A673 (cell line): ENCODE measurements around the gene SNTG2. TPM values are rescaled to one million over a fixed set of nuclear protein-coding genes. Genes with fewer than 3 reads are reported as not detected.

Experiments
- BruUV-seq: library from RNA; stranded (reverse); fragments of 400-500 nt; replicated peaks from 2 replicates; lab custom pipeline; 2021; lab: Mats Ljungman, UMichigan
- CTCF ChIA-PET: fragments of 300-600 bp; sonication (Branson Sonifier 250); formaldehyde crosslinking; loops from one replicate; lab custom pipeline; 2022; ENCODE audit warnings: antibody characterized with exemption; lab: Charles Lee
- POLR2A ChIA-PET: fragments of 300-600 bp; sonication (Branson Sonifier 250); formaldehyde crosslinking; loops from one replicate; lab custom pipeline; 2022; ENCODE audit warnings: antibody characterized with exemption; ENCODE audit not compliant: low non-redundant PET; lab: Charles Lee
- DNase-seq: peaks from one replicate; pipeline ENCODE4 v3.0.0-alpha.2; 2015; ENCODE audit warnings: low spot score
- H3K27ac ChIP-seq: fragments of 200-600 bp; sonication (generic); 2 replicates; pipeline ENCODE4 v1.5.1; 2016; ENCODE audit warnings: mixed run types, low read depth, mild to moderate bottlenecking, mixed read lengths, antibody characterized with exemption, low read length; ENCODE audit not compliant: poor library complexity, severe bottlenecking
- H3K27me3 ChIP-seq: fragments of 200-600 bp; sonication (generic); replicated peaks from 2 replicates; pipeline ENCODE4 v1.6.1; 2017; ENCODE audit warnings: mixed run types, low read depth, mild to moderate bottlenecking, mixed read lengths, antibody characterized with exemption, low read length; ENCODE audit not compliant: insufficient read depth, poor library complexity
- H3K36me3 ChIP-seq: fragments of 200-600 bp; sonication (generic); 2 replicates; pipeline ENCODE4 v1.6.1; 2016; ENCODE audit warnings: mixed run types, mild to moderate bottlenecking, mixed read lengths, antibody characterized with exemption, low read length; ENCODE audit not compliant: insufficient read depth, poor library complexity, severe bottlenecking
- H3K4me1 ChIP-seq: fragments of 200-600 bp; sonication (generic); 2 replicates; pipeline ENCODE4 v1.6.1; 2017; ENCODE audit warnings: mixed run types, mild to moderate bottlenecking, mixed read lengths, antibody characterized with exemption, low read length; ENCODE audit not compliant: insufficient read depth, poor library complexity, severe bottlenecking
- H3K4me3 ChIP-seq: fragments of 200-600 bp; sonication (generic); 2 replicates; pipeline ENCODE4 v1.5.1; 2016; ENCODE audit warnings: low read depth, mixed run types, mild to moderate bottlenecking, mixed read lengths, low read length; ENCODE audit not compliant: poor library complexity, severe bottlenecking
- H3K9me3 ChIP-seq: fragments of 200-600 bp; sonication (generic); 2 replicates; pipeline ENCODE4 v1.6.1; 2016; ENCODE audit warnings: mixed run types, low read depth, mild to moderate bottlenecking, mixed read lengths, antibody characterized with exemption, low read length; ENCODE audit not compliant: poor library complexity, severe bottlenecking
- CTCF ChIP-seq: fragments of 300-800, 200-600 bp; sonication (generic); conservative IDR thresholded peaks from 2 replicates; pipeline ENCODE4 v1.5.1; 2017; ENCODE audit warnings: low read depth, mild to moderate bottlenecking, antibody characterized with exemption, low read length, moderate library complexity, mixed read lengths
- EZH2 ChIP-seq: fragments of 200-600 bp; sonication (generic); IDR thresholded peaks from 2 replicates; pipeline ENCODE4 v1.6.1; 2017; ENCODE audit warnings: borderline replicate concordance, low read depth, mild to moderate bottlenecking, mixed read lengths, antibody characterized with exemption, low read length; ENCODE audit not compliant: poor library complexity, severe bottlenecking
- intact Hi-C: fragments of 100-400 bp; cut with micrococcal nuclease; formaldehyde crosslinking; loops from one replicate; pipeline ENCODE4 v1.10.0; 2022; ENCODE audit not compliant: unreplicated experiment
- total RNA-seq: library from RNA; stranded (reverse); gene quantifications from 2 replicates; pipeline ENCODE4 v1.2.3, GENCODE V29; 2021

The SNTG2 gene
- total RNA-seq, 1 experiment from 2014 or later = 3.7 TPM

GRCh38 chr2:1078326-1078725 lies 127.7 kb downstream of the SNTG2 start:
- H3K4me1 ChIP-seq = no peaks in the 10 kb centered on the region
- ChIA-PET CTCF (no interaction called here), POLR2A (no interaction called here)
- no peak overlapping the region for H3K4me3 ChIP-seq
- no peaks in the 10 kb centered on the region for H3K27me3 ChIP-seq
- H3K27ac ChIP-seq = no peak overlapping the region
- BruUV-seq = no TSS peak
- H3K36me3 ChIP-seq = no peaks in the 10 kb centered on the region
- DNase-seq = no peak
- intact Hi-C loops = loop anchor here (5.0 kb wide), 1 partner anchor 126 kb away; the partner anchor contains the start of gene SNTG2
- TF ChIP-seq CTCF = no peak
- no peak for TF ChIP-seq EZH2
- H3K9me3 ChIP-seq = no peaks in the 10 kb centered on the region

- ChIA-PET CTCF (no interaction called here), POLR2A (no interaction called here)
- no peak for DNase-seq
- H3K36me3 ChIP-seq = no peaks in the 10 kb centered on the region
- H3K4me1 ChIP-seq = no peaks in the 10 kb centered on the region
- BruUV-seq = no TSS peak
- H3K4me3 ChIP-seq = no peak overlapping the region
- H3K27me3 ChIP-seq = no peaks in the 10 kb centered on the region
- TF ChIP-seq CTCF = no peak
- TF ChIP-seq EZH2 = no peak
- H3K27ac ChIP-seq = no peak overlapping the region
- intact Hi-C loops = loop anchor here (5.0 kb wide), 1 partner anchor 128 kb away; the partner anchor contains the start of gene SNTG2
- no peaks in the 10 kb centered on the region for H3K9me3 ChIP-seq
These were observed 129.5 kb downstream of the SNTG2 start for GRCh38 chr2:1079873-1080799.

- DNase-seq = no peak
- CTCF ChIA-PET = no interaction called here
These were observed 131.0 kb downstream of the SNTG2 start for GRCh38 chr2:1081451-1082225.

More at GRCh38 chr2:1081451-1082225, 131.0 kb downstream of the SNTG2 start:
- no peak overlapping the region for H3K4me3 ChIP-seq
- no TSS peak for BruUV-seq
- POLR2A ChIA-PET = interaction anchor here (0.7 kb wide), 1 partner anchor 52 kb away, joined by 3 read pairs; no protein-coding TSS in a partner anchor
- H3K27ac ChIP-seq = no peak overlapping the region
- no peaks in the 10 kb centered on the region for H3K36me3 ChIP-seq
- H3K4me1 ChIP-seq = no peaks in the 10 kb centered on the region
- no peaks in the 10 kb centered on the region for H3K9me3 ChIP-seq
- no peaks in the 10 kb centered on the region for H3K27me3 ChIP-seq
- intact Hi-C loops = no loop called here
- no peak for TF ChIP-seq CTCF
- TF ChIP-seq EZH2 = no peak
